Measurements from ENCODE around the gene OTOGL. TPM values are rescaled to one million over a fixed set of nuclear protein-coding genes. Genes with fewer than 3 reads are reported as not detected.

OTOGL gene
- total and polyA plus RNA-seq, 10 donors, result 0.09 to 0.88 (median 0.23) TPM; not detected in 1

DNA sequence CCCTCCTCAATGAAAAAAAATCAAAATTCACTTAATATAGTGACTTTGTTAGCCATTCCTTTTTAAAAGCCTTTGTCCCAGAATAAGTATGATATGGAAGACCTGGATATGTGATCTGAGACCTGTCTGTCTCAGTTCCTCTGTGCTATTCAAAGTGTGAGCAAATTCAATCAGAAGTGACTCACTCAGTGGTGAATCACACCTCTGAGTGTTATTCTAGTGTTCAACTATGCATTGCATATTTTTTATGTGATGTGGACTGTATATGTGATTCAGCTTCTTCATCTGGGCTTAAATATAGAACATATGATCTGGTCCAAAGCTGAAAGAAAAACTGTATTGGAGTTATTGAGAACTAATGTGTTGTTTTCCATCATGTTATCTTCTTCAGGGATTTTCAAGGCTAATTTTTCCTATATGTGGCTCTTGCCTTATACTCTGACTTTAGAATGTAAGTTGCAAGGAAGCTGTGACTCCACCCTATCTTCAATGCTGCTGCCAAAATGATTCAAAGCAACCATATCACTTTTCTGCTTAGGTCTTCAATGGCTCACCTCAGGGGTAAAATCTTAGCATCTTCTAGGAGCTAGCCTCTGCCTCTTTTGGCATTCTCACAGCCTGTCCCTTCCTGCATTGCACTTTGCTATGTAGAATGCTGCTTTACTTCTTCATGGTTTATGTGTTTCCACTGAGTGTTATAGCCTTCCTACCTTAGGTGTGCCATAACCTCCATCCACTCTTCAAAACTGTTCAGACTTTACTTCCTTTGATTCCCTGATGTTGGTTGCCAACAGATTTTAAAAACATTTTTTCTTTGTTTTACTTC is 169.8 kb downstream of the OTOGL start:
- H3K27me3 ChIP-seq (replicated peaks in 1 of 7), result no peaks in the 10 kb centered on the region
- TF ChIP-seq POLR2AphosphoS5 (IDR thresholded peaks at IDR 0.05) (no peak), POLR2A (IDR thresholded peaks at IDR 0.05) (no peak)
- intact Hi-C loops (cut with DNase I; ENCODE audit: low total_unique reads), result loop anchor here (10.0 kb wide), 1 partner anchor 714 kb away; no protein-coding TSS in a partner anchor
- H3K9me3 ChIP-seq, result no peaks in the 10 kb centered on the region
- H3K4me3 ChIP-seq, result no peak overlapping the region
- H3K36me3 ChIP-seq, result no peaks in the 10 kb centered on the region
- no peak overlapping the region for H3K27ac ChIP-seq
- DNase-seq, result no peak
- peaks cover 0 to 4% (median 0%) of the 10 kb centered on the region in 6 donors for H3K4me1 ChIP-seq

DNA sequence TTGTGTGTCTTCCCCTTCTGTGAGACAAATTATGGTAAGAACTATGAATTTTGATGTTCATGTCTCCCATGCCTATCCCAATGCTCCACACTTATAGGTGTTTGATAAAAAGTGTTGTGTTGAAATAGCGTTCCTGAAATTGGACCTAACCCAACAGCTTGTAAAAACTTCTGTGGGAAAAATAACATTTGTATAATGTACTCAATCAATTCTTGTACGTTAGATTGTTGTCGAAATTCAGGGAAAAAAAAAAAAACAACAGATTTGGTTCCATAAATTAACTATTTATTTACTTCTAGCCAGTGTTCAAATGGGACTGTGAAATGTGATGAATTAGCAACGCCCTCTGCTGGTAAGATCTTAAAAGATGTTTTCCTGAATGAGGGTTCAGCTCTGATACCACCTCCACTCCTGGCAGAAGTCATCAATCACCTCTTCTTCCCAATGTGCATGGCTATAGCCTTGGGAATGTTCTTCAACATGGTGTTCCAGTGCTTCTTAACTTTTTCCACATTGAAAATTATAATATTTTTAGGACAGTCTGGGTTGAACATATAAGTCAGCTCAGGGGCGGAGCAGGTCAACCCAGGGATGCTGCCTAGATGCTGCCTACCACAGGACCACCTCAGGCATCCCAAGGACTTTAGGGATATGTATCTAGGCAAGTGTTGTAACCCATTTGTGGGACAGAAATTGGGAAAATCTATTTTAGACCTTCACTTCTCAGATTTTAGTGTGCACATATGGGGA is 170.6 kb downstream of the OTOGL start:
- H3K4me3 ChIP-seq, result no peak overlapping the region
- TF ChIP-seq, protein P1, sequence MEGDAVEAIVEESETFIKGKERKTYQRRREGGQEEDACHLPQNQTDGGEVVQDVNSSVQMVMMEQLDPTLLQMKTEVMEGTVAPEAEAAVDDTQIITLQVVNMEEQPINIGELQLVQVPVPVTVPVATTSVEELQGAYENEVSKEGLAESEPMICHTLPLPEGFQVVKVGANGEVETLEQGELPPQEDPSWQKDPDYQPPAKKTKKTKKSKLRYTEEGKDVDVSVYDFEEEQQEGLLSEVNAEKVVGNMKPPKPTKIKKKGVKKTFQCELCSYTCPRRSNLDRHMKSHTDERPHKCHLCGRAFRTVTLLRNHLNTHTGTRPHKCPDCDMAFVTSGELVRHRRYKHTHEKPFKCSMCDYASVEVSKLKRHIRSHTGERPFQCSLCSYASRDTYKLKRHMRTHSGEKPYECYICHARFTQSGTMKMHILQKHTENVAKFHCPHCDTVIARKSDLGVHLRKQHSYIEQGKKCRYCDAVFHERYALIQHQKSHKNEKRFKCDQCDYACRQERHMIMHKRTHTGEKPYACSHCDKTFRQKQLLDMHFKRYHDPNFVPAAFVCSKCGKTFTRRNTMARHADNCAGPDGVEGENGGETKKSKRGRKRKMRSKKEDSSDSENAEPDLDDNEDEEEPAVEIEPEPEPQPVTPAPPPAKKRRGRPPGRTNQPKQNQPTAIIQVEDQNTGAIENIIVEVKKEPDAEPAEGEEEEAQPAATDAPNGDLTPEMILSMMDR (IDR thresholded peaks at IDR 0.05 in 8 of 11, conservative IDR thresholded peaks at IDR 0.05 in 3 of 11), result peak in 9 of 11 experiments; percentile 20 to 66 (median 52)
- TF ChIP-seq POLR2AphosphoS5 (IDR thresholded peaks at IDR 0.05), result no peak
- intact Hi-C loops (cut with DNase I; ENCODE audit: low total_unique reads), result loop anchor here (10.0 kb wide), 1 partner anchor 715 kb away; no protein-coding TSS in a partner anchor
- no peak for DNase-seq
- H3K27ac ChIP-seq, result no peak overlapping the region
- no peaks in the 10 kb centered on the region for H3K9me3 ChIP-seq
- no peaks in the 10 kb centered on the region for H3K27me3 ChIP-seq (replicated peaks in 1 of 7)
- peaks cover 0 to 4% (median 0%) of the 10 kb centered on the region in 6 donors for H3K4me1 ChIP-seq
- H3K36me3 ChIP-seq, result no peaks in the 10 kb centered on the region
- WGBS, 5 donors, result 36 to 40% (median 39%) methylated on average over 5 of the region's 5 CpGs

DNA sequence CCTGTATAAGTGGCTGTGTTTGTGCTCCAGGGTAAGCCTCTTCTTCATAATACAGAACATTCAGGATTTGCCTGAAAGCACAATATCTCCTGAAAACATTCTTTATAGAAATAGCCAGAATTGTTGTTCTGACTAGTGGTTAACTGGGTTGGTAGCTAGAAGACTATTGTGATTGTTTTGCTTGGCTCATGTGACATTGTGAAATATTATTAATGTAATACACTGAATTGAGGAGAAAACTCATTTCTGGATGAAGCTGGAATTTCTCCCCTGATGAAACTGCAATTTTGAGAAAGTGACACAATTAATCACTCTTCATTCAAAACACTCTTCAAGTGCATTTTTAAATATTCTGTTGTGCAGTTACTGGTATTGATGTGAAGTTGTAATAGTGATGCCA is 172.4 kb downstream of the OTOGL start:
- Histone ChIP-seq H3K27ac (no peak overlapping the region), H3K36me3 (no peaks in the 10 kb centered on the region), H3K9me3 (no peaks in the 10 kb centered on the region), H3K27me3 (replicated peaks in 1 of 7) (no peaks in the 10 kb centered on the region), H3K4me1 (peaks cover 0 to 4% (median 0%) of the 10 kb centered on the region in 6 donors), H3K4me3 (no peak overlapping the region)
- intact Hi-C loops (cut with DNase I; ENCODE audit: low total_unique reads), result no loop called here
- DNase-seq, result no peak
- TF ChIP-seq POLR2A (IDR thresholded peaks at IDR 0.05) (no peak), POLR2AphosphoS5 (IDR thresholded peaks at IDR 0.05) (no peak)
- TF ChIP-seq, protein P1 (IDR thresholded peaks at IDR 0.05 in 8 of 11, conservative IDR thresholded peaks at IDR 0.05 in 3 of 11), result no peak

DNA sequence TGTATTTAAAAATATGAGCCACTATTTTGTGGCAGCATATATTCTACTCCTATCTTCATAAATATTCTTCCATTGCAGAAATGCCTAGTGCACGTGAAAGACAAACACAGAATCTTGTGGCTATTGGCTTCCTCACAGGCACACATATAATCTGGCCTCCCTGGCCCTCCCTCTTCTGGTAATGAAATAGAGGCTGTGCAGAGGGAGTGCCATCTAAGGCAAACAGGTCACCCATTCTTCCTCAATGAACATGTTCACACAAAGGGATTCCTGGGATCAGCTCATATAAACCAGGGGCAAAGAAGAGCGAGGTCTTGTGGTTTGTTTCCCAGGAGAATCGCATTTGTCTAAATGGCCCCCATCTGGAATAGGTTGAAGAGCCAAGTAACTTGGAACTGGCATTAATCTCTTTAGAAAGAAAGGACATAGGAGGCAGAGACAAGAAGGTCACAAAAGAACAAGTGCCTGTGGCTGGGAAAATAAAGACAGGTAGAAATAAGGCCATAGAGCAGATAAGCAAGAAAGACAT is 173.1 kb downstream of the OTOGL start:
- peaks cover 0 to 4% (median 0%) of the 10 kb centered on the region in 6 donors for H3K4me1 ChIP-seq
- intact Hi-C loops (cut with DNase I; ENCODE audit: low total_unique reads), result no loop called here
- H3K27ac ChIP-seq, result no peak overlapping the region
- H3K9me3 ChIP-seq, result no peaks in the 10 kb centered on the region
- TF ChIP-seq POLR2AphosphoS5 (IDR thresholded peaks at IDR 0.05) (no peak), POLR2A (IDR thresholded peaks at IDR 0.05) (no peak)
- TF ChIP-seq, protein P1 (IDR thresholded peaks at IDR 0.05 in 8 of 11, conservative IDR thresholded peaks at IDR 0.05 in 3 of 11), result no peak
- H3K36me3 ChIP-seq, result no peaks in the 10 kb centered on the region
- H3K27me3 ChIP-seq (replicated peaks in 1 of 7), result no peaks in the 10 kb centered on the region
- no peak for DNase-seq
- no peak overlapping the region for H3K4me3 ChIP-seq
- 73 to 87% (median 81%) methylated on average over 3 of the region's 3 CpGs for WGBS, 5 donors
